Brain microvascular endothelial cell (primary cell): ENCODE results near the gene NTM.

Experiments used
- DNase-seq: peaks from one replicate; pipeline ENCODE4 v3.0.0-alpha.2; 2020
- H3K27ac ChIP-seq: fragments of 250-450 bp; sonication (Bioruptor Pico); 2 replicates; pipeline ENCODE4 v1.5.1; 2020; ENCODE audit warnings: mild to moderate bottlenecking, moderate library complexity
- H3K27me3 ChIP-seq: fragments of 250-450 bp; sonication (Bioruptor Pico); replicated peaks from 2 replicates; pipeline ENCODE4 v1.5.1; 2020; ENCODE audit warnings: mild to moderate bottlenecking
- H3K36me3 ChIP-seq: fragments of 250-450 bp; sonication (Bioruptor Pico); replicated peaks from 2 replicates; pipeline ENCODE4 v1.5.1; 2020; ENCODE audit warnings: mild to moderate bottlenecking
- H3K4me3 ChIP-seq: 2 replicates; pipeline ENCODE4 v1.5.1; 2011; ENCODE audit warnings: low read depth, mild to moderate bottlenecking, control low read depth, low read length, moderate library complexity
- CTCF ChIP-seq: IDR thresholded peaks from 2 replicates; pipeline ENCODE4 v1.5.1; 2011; ENCODE audit warnings: low read depth, mild to moderate bottlenecking, moderate library complexity, low read length, control low read depth, inconsistent platforms; ENCODE audit errors: missing control alignments
- in situ Hi-C: cut with HindIII; loops from 2 replicates; pipeline ENCODE4 v1.10.0; 2017; ENCODE audit warnings: low sequenced_read_pairs, low pct_ligation_motif_present

The NTM gene

GRCh38 chr11:131833366-131833765, 463.0 kb downstream of the NTM start:
- Histone ChIP-seq H3K27me3 (no peaks in the 10 kb centered on the region), H3K27ac (no peak overlapping the region), H3K4me3 (no peak overlapping the region), H3K36me3 (no peaks in the 10 kb centered on the region)
- in situ Hi-C loops = no loop called here
- DNase-seq = no peak
- TF ChIP-seq CTCF = no peak

- no peak for TF ChIP-seq CTCF
- Histone ChIP-seq H3K27me3 (no peaks in the 10 kb centered on the region), H3K27ac (no peak overlapping the region), H3K36me3 (no peaks in the 10 kb centered on the region), H3K4me3 (no peak overlapping the region)
- no peak for DNase-seq
- in situ Hi-C loops = no loop called here
These were observed 467.1 kb downstream of the NTM start for GRCh38 chr11:131837562-131837961.

- TF ChIP-seq CTCF = no peak
- in situ Hi-C loops = no loop called here
- no peak overlapping the region for H3K4me3 ChIP-seq
- H3K36me3 ChIP-seq = no peaks in the 10 kb centered on the region
- no peak for DNase-seq
- no peaks in the 10 kb centered on the region for H3K27me3 ChIP-seq
- no peak overlapping the region for H3K27ac ChIP-seq
These were observed 467.6 kb downstream of the NTM start for GRCh38 chr11:131838016-131838415.

GRCh38 chr11:131839326-131839725, 468.9 kb downstream of the NTM start:
- H3K27me3 ChIP-seq = no peaks in the 10 kb centered on the region
- no peak overlapping the region for H3K4me3 ChIP-seq
- TF ChIP-seq CTCF = no peak
- no peak overlapping the region for H3K27ac ChIP-seq
- DNase-seq = peak; percentile 8
- H3K36me3 ChIP-seq = no peaks in the 10 kb centered on the region
- in situ Hi-C loops = no loop called here

- in situ Hi-C loops = no loop called here
These were observed 470.1 kb downstream of the NTM start for GRCh38 chr11:131840545-131840944.

More at GRCh38 chr11:131840545-131840944, 470.1 kb downstream of the NTM start:
- TF ChIP-seq CTCF = no peak
- Histone ChIP-seq H3K36me3 (no peaks in the 10 kb centered on the region), H3K4me3 (no peak overlapping the region), H3K27ac (no peak overlapping the region), H3K27me3 (no peaks in the 10 kb centered on the region)
- DNase-seq = no peak
